ENCODE results near the gene ATP1A3. TPM values are rescaled to one million over a fixed set of nuclear protein-coding genes. Genes with fewer than 3 reads are reported as not detected.

Gene ATP1A3
- total RNA-seq, 4 donors from 2014 or later: 0.35 to 1.3 (median 0.81) TPM

- no peak for DNase-seq
- H3K27me3 ChIP-seq: peaks cover 0 to 26% of the 10 kb centered on the region in 2 donors
- H3K27ac ChIP-seq: no peak overlapping the region
- TF ChIP-seq POLR2A (IDR thresholded peaks at IDR 0.05) (no peak), CTCF (IDR thresholded peaks at IDR 0.05) (no peak)
- peaks cover 0 to 34% (median 15%) of the 10 kb centered on the region in 4 donors for H3K4me1 ChIP-seq
- no peaks in the 10 kb centered on the region for H3K9me3 ChIP-seq
- H3K4me3 ChIP-seq: no peak overlapping the region
- no peaks in the 10 kb centered on the region for H3K36me3 ChIP-seq
Measured at GRCh38 chr19:41932720-41933332, 61.2 kb downstream of the ATP1A3 start.

DNA sequence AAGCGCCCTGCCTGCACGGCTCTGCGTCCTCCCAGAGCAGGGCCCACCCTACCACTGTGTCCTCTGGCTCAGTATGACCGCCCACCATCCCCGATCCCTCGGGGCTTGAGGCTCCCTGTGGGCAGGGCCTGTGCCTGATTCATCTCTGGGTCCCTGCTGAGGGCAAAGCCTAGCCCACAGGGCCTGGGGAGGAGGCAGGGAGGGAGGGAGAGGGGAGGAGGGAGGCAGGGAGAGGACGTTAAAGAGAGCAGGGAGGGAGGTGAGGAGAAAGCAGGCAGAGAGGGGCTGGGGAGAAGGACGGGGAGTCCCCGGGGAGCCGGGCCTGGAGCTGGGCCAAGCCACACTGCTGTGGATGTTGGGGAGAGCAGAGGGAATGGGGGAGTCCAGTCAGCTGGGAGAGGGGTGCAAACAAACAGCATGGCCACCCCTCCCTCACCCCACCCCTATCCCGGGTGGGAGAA is 61.7 kb downstream of the ATP1A3 start:
- H3K9me3 ChIP-seq: no peaks in the 10 kb centered on the region
- H3K36me3 ChIP-seq: no peaks in the 10 kb centered on the region
- peaks cover 0 to 37% (median 18%) of the 10 kb centered on the region in 4 donors for H3K4me1 ChIP-seq
- DNase-seq: no peak
- no peak overlapping the region for H3K27ac ChIP-seq
- no peak overlapping the region for H3K4me3 ChIP-seq
- no peak for TF ChIP-seq POLR2A (IDR thresholded peaks at IDR 0.05)
- no peak for TF ChIP-seq CTCF (IDR thresholded peaks at IDR 0.05)
- peaks cover 0 to 32% of the 10 kb centered on the region in 2 donors for H3K27me3 ChIP-seq

DNA sequence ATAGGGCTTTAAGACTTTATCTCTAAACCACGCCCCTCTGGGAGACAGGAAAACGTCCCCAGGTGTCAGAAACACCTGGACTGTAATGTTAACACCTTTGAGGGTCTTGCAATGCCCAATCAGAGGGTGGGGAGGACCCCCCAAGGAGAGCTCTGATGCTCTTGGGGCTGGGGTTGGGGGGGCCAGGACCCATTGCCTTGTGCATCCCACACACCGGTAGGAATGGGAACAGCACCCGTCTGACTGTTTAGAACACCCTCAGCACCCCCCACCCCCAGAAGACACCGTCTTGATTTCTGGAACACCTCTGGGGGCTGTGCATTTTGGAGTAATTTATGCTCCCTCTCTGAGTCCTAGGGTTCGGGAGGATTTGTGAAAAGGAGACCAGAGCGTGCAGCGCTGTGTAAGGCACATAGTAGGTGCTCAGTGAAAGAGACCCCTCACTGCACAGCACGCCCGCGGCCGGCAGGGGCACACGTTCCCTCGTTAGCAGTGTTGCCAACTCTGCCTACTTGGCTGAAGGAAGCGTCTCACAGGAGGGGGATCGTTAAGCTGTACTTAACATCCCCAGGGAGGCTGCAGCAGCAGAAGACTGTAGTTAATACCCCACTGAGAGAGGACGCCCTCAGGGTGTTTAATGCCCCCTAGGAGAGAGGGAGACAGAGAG is 63.0 kb downstream of the ATP1A3 start:
- peaks cover 0 to 37% of the 10 kb centered on the region in 2 donors for H3K27me3 ChIP-seq
- no peak for DNase-seq
- TF ChIP-seq POLR2A (IDR thresholded peaks at IDR 0.05) (no peak), CTCF (IDR thresholded peaks at IDR 0.05) (peak in 1 of 6 experiments; percentile 6)
- H3K4me3 ChIP-seq: no peak overlapping the region
- peaks cover 0 to 36% (median 19%) of the 10 kb centered on the region in 4 donors for H3K4me1 ChIP-seq
- H3K36me3 ChIP-seq: no peaks in the 10 kb centered on the region
- no peaks in the 10 kb centered on the region for H3K9me3 ChIP-seq
- H3K27ac ChIP-seq: no peak overlapping the region

- Histone ChIP-seq H3K27ac (no peak overlapping the region), H3K27me3 (peaks cover 0 to 32% of the 10 kb centered on the region in 2 donors)
Measured at GRCh38 chr19:41930322-41930722, 63.7 kb downstream of the ATP1A3 start.

GRCh38 chr19:41929536-41930071 is 64.4 kb downstream of the ATP1A3 start:
- no peaks in the 10 kb centered on the region for H3K36me3 ChIP-seq
- peak overlapping the region in 1 of 4 donors; percentile 80 for H3K27ac ChIP-seq
- peaks cover 0 to 32% of the 10 kb centered on the region in 2 donors for H3K27me3 ChIP-seq
- peaks cover 0 to 30% (median 16%) of the 10 kb centered on the region in 4 donors for H3K4me1 ChIP-seq
- TF ChIP-seq POLR2A (IDR thresholded peaks at IDR 0.05) (no peak), CTCF (IDR thresholded peaks at IDR 0.05) (no peak)
- H3K4me3 ChIP-seq: no peak overlapping the region
- DNase-seq: no peak
- no peaks in the 10 kb centered on the region for H3K9me3 ChIP-seq

More at GRCh38 chr19:41930322-41930722, 63.7 kb downstream of the ATP1A3 start:
- peaks cover 0 to 30% (median 18%) of the 10 kb centered on the region in 4 donors for H3K4me1 ChIP-seq
- TF ChIP-seq POLR2A (IDR thresholded peaks at IDR 0.05): no peak
- no peak for TF ChIP-seq CTCF (IDR thresholded peaks at IDR 0.05)
- no peaks in the 10 kb centered on the region for H3K36me3 ChIP-seq
- DNase-seq: no peak
- H3K4me3 ChIP-seq: no peak overlapping the region
- H3K9me3 ChIP-seq: no peaks in the 10 kb centered on the region

Data from Peyer's patch (tissue), 4 donors.